ENCODE data around the gene PLEKHO2.

DNA sequence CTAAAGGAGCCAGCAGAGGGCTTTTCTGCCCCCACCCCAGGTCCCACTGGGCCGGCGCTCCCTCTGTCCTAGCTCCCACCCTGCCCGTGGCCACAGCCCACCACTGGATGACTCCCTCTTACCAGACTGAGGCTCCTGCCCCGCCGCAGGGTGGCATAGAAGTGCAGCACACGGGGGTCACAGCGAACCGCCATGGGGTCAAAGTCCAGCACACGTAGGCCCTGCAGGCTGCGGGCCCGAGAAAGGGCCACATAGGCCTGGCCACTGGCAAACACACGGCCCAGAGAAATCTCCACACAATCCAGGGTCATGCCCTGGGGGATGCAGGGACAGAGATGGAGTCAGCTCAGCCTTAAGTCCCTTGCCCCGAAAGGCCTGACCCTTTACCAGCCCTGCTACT is 25.3 kb upstream of the PLEKHO2 start:
- TF ChIP-seq, protein P1, sequence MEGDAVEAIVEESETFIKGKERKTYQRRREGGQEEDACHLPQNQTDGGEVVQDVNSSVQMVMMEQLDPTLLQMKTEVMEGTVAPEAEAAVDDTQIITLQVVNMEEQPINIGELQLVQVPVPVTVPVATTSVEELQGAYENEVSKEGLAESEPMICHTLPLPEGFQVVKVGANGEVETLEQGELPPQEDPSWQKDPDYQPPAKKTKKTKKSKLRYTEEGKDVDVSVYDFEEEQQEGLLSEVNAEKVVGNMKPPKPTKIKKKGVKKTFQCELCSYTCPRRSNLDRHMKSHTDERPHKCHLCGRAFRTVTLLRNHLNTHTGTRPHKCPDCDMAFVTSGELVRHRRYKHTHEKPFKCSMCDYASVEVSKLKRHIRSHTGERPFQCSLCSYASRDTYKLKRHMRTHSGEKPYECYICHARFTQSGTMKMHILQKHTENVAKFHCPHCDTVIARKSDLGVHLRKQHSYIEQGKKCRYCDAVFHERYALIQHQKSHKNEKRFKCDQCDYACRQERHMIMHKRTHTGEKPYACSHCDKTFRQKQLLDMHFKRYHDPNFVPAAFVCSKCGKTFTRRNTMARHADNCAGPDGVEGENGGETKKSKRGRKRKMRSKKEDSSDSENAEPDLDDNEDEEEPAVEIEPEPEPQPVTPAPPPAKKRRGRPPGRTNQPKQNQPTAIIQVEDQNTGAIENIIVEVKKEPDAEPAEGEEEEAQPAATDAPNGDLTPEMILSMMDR (IDR thresholded peaks at IDR 0.05; ENCODE audit: low read depth, low read length, poor library complexity, severe bottlenecking), result no peak
- no peak for TF ChIP-seq EZH2phosphoT487 (IDR thresholded peaks at IDR 0.05; ENCODE audit: borderline replicate concordance, low read length)
